GM21825 (cell line): ENCODE data around the gene COPZ1.
"Not testable (repeated sequence)": the region's sequence is repeated elsewhere in the genome, so short reads cannot be mapped to it uniquely, and the experiment has no call there.

Source experiments
- ATAC-seq: cut with Tn5 transposase; IDR thresholded peaks from one replicate; pipeline ENCODE4 v1.9.1; 2021; ENCODE audit warnings: mild to moderate bottlenecking, moderate library complexity; ENCODE audit not compliant: unreplicated experiment

COPZ1 gene

DNA sequence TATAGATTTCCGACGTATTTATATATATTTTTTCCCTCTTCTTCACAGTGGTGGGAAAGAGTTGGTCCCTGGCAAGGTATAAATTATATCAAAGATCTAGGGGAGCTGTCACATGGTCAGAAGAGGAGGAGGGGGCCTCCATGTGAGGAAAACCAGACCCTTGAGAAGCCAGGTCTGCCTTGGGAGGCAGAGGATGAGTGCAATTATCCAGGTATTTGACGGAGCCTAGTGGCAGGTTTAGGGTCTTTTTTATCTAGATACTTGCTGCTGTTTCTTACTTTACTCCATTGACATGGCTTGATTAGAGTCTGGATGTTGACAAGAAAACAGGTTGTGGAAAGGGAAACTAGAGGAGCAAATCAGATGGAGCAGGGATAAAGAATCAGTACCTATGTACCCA lies 5.5 kb downstream of the COPZ1 start:
- ATAC-seq = no peak

DNA sequence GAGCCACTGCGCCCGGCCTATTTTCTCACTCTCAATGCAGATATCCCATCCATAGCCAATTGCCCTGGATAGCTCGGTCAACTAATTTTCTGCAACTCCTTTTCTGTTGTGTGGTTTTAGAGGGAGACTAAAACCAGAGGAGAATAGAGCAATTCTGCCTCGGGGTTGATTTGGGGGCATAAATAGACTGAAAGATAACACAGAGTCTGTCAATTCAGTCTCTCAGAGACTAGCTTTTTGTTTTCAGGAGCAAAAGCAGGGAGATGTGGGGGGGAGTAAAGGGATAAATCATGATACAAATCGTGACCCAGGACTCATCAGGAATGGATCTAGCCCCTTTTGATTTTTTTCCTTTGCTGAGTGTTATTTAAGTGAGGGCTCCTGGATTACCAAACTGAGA lies 6.5 kb downstream of the COPZ1 start:
- ATAC-seq = no peak

DNA sequence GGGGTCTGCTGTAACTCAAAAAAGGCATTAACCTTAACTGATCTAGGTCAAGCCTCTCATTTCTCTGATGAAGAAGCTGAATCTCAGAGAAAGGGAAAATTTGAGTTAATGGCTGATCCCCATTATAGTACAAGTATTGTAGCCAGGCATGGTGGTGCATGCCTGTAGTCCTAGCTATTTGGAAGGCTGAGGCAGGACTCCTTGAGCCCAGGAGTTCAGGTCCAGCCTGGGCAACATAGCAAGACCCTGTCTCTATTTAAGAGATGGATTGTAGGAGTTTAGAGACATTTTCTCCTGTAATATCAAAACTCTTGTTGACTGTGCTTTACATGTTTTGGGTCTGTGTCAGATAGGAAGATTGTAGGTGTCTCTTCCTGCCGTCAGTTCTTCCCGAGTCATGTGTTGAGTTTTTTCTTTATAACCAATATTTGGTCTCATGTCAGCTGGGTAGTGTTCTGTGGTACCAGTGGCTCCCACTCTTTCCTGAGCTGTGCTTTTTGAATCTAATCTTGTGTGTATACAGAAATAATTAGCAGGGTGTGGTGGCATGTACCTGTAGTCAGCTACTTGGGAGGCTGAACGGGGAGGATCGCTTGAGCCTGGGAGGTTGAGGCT lies 8.6 kb downstream of the COPZ1 start:
- no peak for ATAC-seq

DNA sequence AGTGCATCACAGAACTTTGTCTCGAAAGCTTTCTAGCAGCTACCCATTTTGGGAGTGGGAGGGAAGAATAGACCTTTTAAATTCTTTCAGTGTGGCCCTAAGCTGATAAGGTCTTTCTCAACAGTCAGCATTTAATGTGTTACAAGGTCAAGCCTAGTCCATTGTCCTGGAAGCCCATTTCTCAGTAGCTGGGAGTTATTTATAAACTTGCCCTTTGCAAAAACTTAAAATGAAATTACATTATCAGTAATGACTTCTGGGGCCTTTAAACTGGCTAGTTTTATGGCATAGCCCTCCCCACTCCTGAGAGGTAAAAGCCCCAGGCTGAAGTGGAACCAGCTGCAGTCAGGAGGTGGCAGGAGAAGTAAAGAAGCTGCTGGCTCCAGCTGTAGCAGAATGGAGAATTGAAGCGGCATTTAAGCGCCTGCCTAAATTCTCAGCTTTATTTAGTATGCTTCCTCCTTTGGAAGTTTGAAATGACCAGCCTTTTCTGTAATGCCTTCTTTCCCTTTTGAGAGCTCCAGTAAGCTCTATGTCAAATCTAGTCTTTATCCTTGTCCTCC lies 12.4 kb downstream of the COPZ1 start:
- ATAC-seq = no peak

DNA sequence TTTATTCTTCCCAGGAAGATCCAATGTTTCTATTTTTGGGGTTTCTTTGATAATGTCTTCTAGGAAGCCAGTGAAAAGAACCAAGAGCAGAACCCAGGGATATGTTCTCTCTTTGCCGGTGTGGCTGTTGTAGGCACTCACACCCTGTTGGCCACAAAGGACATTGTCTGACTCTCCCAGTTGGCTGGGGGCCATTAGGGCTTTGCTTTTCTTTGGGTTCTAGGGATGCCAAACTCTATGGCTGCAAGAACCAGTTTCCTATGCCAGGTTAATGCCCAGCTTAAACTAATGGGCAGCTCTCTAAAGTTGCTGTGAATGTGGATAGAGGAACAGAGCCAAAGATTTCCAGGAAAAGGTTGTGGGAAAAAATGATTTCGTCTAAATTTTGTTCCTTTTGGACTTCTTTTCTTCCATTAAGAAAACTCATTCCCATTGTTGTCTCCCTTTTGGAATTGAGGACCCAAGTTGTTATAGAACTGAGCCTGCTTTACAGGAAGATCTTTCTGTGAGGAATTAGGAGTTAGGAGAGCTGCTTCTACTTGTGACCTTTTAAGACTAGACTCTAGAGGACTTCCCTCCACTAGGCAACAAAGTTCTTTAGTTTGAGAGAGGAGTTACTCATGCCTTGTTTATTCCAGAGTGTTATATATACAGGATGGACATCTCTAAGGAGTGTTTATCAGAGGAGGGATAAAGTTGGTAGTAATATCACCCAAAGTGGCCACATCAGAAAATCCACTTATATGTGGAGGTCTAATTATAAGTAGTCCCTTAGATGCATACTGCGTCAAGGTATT lies 13.1 kb downstream of the COPZ1 start:
- no peak for ATAC-seq

DNA sequence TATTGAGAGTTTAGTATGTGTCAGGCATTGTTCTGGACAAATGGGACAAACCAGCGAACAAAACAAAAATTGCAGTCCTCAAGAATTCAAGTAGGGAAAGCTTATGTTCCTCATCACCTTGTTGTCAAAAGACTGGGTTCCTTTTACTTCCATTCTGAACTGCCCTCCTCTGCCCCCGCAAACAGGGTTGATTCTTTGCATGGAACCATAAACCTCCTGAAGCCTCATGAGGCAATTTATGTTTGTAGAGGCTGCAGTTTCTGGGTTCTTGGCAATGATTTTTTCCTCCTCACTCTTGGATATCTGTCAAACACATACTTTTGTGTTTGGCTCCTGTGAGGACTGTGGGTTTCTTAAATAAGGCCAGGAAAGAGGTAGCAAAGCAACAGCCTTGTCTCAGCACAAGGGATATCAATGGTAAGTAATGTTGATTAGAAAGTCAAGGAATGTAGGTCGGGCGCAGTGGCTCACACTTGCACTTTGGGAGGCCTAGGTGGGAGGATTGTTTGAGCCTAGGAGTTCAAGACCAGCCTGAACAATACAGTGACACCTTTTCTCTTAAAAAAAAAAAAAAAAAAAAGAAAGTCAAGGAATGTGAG lies 13.9 kb downstream of the COPZ1 start:
- no peak for ATAC-seq

DNA sequence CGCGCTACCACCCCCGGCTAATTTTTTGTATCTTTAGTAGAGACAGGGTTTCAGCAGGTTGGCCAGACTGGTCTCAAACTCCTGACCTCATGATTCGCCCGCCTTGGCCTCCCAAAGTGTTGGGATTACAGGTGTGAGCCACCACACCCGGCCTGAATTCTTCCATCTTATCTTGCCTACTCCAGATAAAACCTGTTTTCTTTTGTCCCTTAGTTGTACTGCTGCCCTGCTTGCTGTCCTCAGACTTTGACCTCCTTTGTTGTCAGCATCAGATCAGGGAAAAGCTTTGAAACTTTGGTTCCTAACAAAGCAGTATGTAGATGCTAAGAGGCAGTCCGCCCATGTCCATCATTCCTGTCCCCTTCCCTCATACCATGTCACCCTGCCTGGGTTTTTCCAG lies 15.9 kb downstream of the COPZ1 start:
- no peak for ATAC-seq

DNA sequence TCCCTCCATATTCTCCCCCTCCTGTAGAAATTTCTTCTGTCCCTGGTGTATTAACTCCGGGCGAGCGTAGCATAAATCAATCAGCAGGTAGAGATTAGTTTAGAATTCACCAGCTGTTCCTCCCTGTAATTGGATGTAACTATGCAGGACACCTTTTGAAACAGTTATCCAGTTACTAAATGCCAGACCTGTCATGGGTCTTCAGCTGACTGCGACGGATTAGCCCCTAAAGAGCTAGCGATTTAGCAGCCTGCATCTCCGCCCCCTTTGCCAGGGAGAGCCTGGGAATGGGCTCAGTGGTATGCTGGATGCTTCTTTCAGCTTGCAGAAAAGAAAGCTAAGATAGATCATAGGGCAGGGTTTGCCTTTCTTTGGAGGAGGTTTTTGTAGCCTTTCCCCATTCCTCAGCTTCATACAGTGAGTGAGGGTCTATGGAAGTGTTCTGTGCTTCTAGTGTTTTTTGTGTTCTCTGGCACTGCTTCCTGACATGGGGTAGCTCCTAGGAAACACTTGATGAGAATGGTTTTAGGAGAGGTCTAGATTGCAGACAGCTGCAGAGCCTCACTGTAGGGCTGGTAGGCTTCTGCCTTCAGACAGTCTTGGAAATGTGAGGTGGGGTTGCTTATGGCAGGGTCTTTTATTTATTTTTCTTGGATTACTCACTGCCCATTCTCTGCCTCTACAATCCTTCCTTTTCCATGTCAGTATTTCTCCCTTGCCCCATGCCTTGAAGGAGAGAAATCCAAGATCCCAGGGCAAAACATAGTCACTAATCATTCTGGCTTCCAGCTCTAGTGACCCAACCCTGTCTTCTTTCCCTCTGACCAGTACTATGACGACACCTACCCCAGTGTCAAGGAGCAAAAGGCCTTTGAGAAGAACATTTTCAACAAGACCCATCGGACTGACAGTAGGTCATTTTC lies 16.7 kb downstream of the COPZ1 start:
- no peak for ATAC-seq

DNA sequence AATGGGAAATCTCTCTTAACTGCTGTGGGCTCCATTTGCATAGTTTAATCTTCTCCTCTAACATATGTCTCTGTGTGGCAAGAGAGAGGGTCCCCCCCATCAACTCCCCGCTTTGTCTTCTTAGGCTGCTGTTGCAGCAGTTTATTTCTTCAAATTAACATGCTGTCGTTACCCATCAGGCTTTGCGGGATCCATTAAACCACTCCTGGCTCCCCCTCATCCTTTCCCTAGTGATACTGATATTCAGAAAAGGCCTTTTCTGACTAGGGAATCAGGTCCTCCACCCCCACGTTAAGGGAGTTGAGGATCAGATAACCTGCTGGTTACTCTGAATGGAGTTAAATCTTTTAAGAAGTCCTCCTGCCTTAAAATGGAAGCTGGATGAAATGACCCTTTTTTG lies 24.1 kb downstream of the COPZ1 start:
- no peak for ATAC-seq

DNA sequence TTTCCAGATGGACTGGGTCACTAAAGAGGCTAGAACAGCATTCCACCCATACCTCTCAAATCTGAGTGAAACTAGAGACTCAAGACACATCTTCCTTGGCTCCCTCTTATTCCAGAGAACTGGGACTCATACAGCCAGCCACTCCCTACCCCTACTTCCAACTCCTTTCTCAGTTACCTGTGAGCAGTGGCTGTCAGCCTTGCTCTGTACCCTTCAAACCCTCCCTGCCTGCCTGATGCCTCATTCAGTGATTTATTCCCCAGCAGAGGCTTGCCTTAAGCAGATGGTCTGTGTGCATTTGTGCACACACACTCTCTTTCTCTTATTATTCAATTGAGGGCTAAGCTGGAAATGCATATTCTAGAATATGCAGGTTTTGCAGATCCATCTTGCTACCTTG lies 24.7 kb downstream of the COPZ1 start:
- ATAC-seq = no peak

DNA sequence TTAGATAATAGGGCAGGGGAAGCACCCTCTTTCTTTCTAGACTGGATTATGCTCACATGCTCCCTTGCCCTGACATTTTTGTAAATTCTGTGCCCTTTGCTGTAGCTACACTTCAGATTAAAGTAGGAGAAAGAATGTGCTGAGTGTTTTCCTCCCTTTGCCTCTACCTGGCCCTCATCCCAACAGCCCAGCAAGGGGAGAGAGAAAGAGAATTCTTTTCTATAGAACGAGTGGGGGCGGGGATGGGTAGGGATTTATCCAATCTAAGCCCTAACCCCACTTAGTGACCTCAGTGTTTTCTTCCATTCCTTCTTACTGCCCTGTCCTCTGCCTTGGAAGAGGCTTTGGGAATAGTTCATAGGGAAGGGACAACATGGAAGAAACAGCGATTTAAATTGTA lies 25.8 kb downstream of the COPZ1 start:
- no peak for ATAC-seq

DNA sequence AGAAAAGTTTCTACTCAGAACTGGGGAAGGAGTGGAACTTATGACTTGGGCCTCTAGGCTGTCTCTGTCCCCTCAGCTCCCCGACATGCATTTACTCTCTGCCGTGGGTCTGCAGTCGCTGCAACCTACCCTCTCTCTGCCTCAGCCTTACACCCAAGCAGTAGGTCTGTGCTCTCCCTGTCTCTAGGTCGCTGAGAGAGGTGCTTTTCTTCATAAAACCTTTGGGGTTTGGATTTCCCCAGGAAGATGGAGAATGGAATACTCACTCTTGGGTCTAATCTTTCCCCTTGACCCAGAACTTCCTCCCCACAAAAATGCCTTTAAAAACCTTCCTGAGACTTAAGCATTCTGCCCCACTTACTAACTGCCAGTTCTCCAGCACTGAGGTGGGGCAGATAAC lies 26.4 kb downstream of the COPZ1 start:
- ATAC-seq = no peak

DNA sequence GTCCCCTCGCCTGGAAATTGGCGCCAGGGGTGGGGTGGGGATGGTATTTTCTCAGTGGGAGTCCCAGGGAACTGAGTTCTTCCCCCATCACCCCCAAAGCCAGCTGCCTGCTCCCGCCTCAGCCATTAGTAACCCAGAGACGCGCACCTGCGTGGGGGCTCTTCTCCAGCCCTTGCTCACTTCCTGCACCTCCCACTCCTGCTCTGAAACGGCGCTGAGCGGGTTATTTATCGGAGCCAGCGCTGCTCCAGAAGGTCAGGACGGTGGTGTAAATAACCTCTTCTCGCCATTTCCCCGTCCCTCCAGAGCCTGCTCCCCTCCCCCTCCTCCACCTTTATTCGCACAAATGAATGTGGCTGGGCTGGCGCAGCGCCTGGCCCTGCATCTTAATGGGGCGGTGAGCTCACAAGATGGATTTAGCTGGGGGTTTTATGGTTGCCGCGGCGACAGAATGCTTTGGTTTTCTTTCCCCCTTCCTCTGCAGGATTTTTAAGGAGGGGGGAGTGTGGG lies 27.1 kb downstream of the COPZ1 start:
- no peak for ATAC-seq

DNA sequence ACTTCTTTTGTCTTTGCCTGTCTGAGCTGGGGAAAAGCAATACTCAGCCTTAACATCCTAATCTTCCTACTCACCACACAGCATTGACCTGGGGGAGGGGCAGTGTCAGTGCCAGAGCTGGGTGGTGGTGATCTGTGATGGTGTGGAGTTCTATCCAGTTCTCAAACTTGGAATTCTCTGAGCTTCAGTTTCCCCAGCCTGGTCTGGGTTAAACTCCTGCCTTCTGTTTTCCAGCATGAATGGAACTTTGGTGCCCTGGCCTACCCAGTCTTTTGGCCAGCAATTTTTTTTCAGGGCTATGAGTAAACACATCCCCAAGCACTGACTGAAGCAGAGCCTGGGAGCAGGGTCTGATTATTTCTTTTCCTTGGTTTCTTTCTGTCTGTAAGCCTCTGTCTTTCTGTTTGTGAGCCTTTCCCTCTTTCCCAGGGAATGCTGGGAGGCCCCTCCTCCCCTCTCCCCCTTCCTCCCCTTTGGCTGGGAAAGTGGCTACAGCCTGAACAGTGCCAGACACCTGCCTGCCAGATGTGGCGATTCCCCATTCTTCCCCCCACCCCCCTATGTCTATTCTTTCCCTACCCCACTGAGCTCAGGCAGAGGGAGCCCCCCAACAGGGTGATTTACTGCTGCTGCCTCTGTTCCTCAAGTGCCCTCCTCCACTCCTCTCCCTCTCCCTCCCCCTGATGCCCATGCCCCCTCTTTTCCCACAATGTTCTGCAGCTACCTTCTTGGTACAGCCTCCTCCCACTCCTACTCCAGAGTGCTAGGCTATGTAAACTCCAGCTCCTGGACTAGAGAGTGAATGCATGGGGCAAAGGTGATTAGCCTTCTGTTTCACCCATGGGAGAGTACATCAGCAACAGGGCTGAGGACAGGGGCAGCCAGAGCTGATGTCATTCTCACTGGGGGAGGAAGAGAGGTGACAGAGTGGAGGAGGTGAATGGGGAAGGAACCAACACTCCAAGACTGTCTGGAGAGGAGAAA lies 28.3 kb downstream of the COPZ1 start:
- ATAC-seq = no peak

DNA sequence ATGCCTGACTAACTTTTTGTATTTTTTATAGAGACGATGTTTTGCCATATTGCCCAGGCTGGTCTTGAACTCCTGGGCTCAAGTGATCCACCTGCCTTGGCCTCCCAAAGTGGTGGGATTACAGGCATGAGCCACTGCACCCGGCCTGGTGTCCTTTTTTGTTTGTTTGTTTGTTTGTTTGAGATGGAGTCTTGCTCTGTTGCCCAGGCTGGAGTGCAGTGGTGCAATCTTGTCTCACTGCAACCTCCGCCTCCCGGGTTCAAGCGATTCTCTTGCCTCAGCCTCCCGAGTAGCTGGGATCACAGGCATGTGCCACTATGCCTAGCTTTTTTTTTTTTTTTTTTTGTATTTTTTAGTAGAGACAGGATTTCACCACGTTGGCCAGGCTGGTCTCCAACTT lies 29.3 kb downstream of the COPZ1 start:
- not testable (repeated sequence) for ATAC-seq

DNA sequence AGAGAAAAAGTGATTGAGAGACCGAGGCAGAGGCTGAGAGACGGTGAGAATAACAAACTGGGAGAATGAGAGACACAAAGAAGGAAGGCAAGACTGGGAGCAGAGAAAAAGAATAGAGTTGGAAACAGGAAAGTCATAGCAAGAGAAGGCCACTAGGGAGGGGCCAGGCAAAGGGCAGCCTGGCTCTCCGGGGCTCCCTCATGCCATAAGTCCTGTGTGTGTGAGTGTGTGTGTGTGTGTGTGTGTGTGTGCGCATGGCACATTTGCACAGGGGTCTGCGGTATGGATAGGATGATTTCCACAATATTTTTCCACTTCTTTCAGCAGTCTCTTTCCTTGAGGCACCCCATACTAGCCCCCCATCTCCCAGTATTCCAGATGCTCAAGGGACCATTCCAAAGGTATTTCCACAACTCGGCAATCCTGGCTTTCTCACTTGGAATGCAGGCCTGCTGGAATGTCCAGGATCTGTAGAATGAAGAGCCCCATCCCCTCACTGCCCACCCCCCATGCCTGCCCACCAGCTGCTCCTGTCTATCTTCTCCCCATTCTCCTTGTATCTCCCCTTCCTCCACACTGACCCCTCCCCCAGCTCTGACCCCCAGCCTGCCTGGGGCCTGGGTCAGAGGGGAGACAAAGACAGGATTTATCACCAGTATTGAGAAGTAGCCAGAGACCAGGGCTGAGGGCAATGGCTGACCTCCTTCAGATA lies 30.3 kb downstream of the COPZ1 start:
- no peak for ATAC-seq

DNA sequence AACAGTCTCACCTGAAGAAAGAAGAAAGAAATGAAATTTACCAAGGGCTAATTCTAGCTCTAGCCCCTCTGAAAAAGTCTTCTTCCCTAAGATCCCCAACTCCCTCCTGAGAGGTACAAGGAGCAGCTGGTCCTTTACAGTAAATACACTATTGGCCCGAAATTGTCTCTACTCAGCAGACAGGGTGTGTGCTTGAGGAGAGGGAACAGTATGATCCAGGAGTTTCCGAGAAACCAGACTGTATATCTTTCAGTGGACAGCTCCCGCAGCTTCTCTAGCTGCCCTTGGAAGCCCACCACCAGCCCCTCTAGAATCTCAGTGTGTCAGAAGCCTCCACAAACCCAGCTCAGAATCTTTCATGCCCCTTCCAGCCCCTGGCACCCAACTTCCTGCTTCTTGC lies 31.3 kb downstream of the COPZ1 start:
- no peak for ATAC-seq

DNA sequence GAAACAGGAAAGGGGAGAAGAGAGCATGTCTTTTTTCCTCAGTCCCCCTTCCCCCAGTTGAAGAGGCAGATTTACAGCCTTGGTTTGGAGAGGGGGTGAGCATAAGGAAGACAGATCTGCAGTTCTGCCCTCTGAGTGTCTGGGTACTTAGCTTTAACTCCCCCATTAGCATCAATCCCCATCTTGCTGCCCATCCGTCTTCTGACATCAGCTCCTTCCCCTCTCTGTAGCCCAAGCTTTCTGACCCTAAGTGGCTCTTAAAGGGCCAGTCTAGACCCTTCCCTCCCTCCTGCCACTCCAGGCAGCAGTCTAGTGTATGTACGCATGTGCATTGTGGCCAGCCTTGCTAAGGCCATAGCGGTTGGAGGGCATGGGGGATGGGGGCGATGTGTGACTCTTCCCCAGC lies 32.0 kb downstream of the COPZ1 start:
- ATAC-seq = no peak
